Heart left ventricle (tissue), 13 donors: ENCODE results near the gene RYR3.

Experiments used
- CTCF ChIP-seq, 12 donors: fragments of 200-600 bp; sonication (generic) in 4 of 12; IDR thresholded peaks; one replicate each; pipeline versions ENCODE4 v1.5.0 to v1.8.0; 2018 to 2022; ENCODE audit warnings: antibody characterized with exemption in 12 of 12, mild to moderate bottlenecking in 5 of 12
- POLR2A ChIP-seq, 2 donors: fragments of 450-650 bp; IDR thresholded peaks; one replicate each; pipeline ENCODE4 v1.6.1; 2017; ENCODE audit warnings: antibody characterized with exemption in 2 of 2, mild to moderate bottlenecking in 2 of 2, moderate library complexity in 2 of 2
- donor health status: ischemic (EF 13 %, LVEDD 7.1; RV severe dilation, severe dysfunction).
- donor health status: DM: no; HTN: yes; CAD: no.
- donor health status: DM: no; HTN: no; CAD: no.
- donor health status: ischemic (EF 25% LVEDD 6.9; RV normal size, moderate dysfunction).
- donor health status: ischemic (EF 25% LVEDD 5.7; RV mildly dilated, moderate dysfunction).
- donor health status: ischemic (EF 35%, LVEDD 5.7; RV mildly dilated, moderate dysfunction).
- donor health status: nonischemic (EF 11% LVEDD 7.7; RV severe dilation, severe dysfunction).
- donor health status: DM: yes; HTN: yes; CAD: no.
- donor health status: PGD.
- donor health status: ischemic (EF 29% LVEDD 5.4; RV normal size, mild dysfunction).
- donor health status: nonischemic (EF 23%, LVEDD 6.1; RV moderate dilation, normal function).

GRCh38 chr15:33440900-33441299 lies 130.1 kb downstream of the RYR3 start:
- TF ChIP-seq POLR2A (IDR thresholded peaks at IDR 0.05) = no peak
- no peak for TF ChIP-seq CTCF (IDR thresholded peaks at IDR 0.05)
